HG02571 (cell line): ENCODE results near the gene ZCWPW1.

Experiments
- ATAC-seq: cut with Tn5 transposase; IDR thresholded peaks from one replicate; pipeline ENCODE4 v1.9.1; 2021; ENCODE audit warnings: mild to moderate bottlenecking, moderate library complexity; ENCODE audit not compliant: unreplicated experiment

The ZCWPW1 gene

GRCh38 chr7:100428199-100428966 lies at the start of gene ZCWPW1:
Gene ZCWPW1 (minus strand): TSS chr7:100428703. CDS start chr7:100420649, 8,054 bp downstream.
- peak; percentile 36 for ATAC-seq

GRCh38 chr7:100477871-100478267 lies 49.4 kb upstream of the ZCWPW1 start:
- no peak for ATAC-seq

- no peak for ATAC-seq
Measured at GRCh38 chr7:100476903-100477870, 48.7 kb upstream of the ZCWPW1 start.

GRCh38 chr7:100476101-100476780 lies 47.7 kb upstream of the ZCWPW1 start:
- ATAC-seq = no peak

GRCh38 chr7:100475549-100475948 lies 47.0 kb upstream of the ZCWPW1 start:
- ATAC-seq = no peak

- ATAC-seq = no peak
Measured at GRCh38 chr7:100472854-100473499, 44.5 kb upstream of the ZCWPW1 start.

GRCh38 chr7:100472121-100472851 lies 43.8 kb upstream of the ZCWPW1 start:
- ATAC-seq = no peak

- no peak for ATAC-seq
Measured at GRCh38 chr7:100471021-100471420, 42.5 kb upstream of the ZCWPW1 start.

GRCh38 chr7:100469227-100470044 lies 40.9 kb upstream of the ZCWPW1 start:
- peak; percentile 51 for ATAC-seq

GRCh38 chr7:100467638-100468373 lies 39.3 kb upstream of the ZCWPW1 start:
- no peak for ATAC-seq

GRCh38 chr7:100466653-100467605 lies 38.4 kb upstream of the ZCWPW1 start:
- ATAC-seq = no peak

- ATAC-seq = no peak
Measured at GRCh38 chr7:100465702-100466311, 37.3 kb upstream of the ZCWPW1 start.

GRCh38 chr7:100465299-100465698 lies 36.8 kb upstream of the ZCWPW1 start:
- ATAC-seq = no peak

- no peak for ATAC-seq
Measured at GRCh38 chr7:100464791-100465190, 36.3 kb upstream of the ZCWPW1 start.

GRCh38 chr7:100464210-100464660 lies 35.7 kb upstream of the ZCWPW1 start, which contains the start of gene SPACDR:
Gene SPACDR (minus strand): TSS chr7:100464260. CDS start chr7:100464025, 235 bp downstream.
- no peak for ATAC-seq

- ATAC-seq = no peak
Measured at GRCh38 chr7:100457033-100457432, 28.5 kb upstream of the ZCWPW1 start.

GRCh38 chr7:100456562-100456961 lies 28.1 kb upstream of the ZCWPW1 start:
- ATAC-seq = no peak
